T-helper 22 cell (primary cell): ENCODE results near the gene PLCXD1.
"Not testable (repeated sequence)": the region's sequence is repeated elsewhere in the genome, so short reads cannot be mapped to it uniquely, and the experiment has no call there.

ENCODE experiments used
- DNase-seq: peaks from one replicate; pipeline ENCODE4 v3.0.0-alpha.2; 2020; ENCODE audit warnings: low read depth

PLCXD1 gene

DNA sequence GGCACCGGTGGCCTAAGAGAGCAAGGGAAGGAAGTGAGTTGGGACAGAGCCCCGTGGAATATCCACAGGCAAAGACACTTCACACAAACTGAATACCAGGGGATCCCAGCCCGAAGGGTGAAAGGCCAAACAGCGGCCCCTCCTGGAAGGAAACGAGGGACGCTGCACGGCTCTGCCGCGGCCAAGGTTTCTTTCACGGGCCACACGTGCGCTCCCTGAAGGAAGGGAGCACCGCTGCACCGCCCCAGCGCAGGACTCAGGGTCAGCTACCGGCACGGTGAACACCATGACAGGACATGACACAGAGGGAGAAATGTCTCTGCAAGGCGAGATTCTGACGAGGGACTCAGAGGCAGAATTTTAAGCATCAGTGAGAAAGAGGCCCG lies 69.0 kb downstream of the PLCXD1 start:
- no peak for DNase-seq

DNA sequence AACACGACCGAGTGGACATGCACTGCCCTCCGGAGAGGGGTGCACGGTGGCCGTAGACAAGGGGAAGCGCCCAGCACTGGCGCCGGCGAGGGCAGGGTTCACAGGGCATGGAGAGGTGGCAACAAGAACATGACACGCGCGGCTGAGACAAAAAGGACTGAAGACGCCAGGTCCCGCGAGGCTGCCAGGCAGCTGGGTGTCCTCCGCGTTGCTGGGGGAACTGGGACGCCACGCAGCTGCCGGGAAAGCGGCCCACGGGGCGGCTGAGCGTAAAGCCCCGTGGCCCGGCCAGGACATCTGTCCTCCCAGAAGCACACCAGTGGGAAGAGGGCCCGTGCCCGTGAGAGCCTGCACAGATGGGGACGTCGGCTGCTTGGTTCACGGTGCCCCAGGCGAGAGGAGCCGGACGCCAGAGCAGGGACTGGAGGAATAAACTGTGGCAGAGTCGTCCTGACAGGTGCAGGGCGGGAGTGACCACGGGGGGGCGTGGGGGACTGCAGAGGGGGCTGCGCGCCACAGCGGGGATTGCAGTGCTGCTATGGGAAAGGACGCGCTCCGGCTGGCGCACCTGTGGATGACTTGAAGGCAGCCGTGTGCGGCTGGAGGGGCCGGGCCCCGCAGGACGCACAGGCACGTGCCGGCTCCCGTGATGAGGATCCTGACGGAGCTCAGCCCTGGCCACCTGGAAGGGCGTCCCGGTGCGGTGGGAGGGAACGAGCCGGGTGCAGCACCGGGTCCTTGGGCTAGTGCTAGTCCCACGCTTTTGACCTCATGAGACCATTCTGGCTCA lies 69.5 kb downstream of the PLCXD1 start:
- no peak for DNase-seq

- not testable (repeated sequence) for DNase-seq
Observed at GRCh38 chrX:351324-351641, 70.1 kb downstream of the PLCXD1 start.

DNA sequence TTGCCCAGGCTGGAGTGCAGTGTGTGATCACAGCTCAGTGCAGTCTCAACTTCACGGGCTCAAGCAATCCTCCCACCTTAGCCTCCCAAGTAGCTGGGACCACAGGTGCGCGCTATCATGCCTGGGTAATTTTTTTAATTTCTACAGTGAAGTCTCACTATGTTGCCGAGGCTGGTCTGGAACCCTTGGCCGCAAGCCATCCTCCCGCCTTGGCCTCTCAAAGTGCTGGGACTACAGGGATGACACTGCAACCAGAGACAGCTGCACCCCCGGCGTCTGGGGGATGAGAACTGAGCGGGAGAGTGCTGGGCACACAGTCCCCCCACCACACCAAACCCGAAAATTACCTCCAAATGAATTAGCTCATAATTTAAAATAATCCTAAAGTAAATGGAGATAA lies 70.6 kb downstream of the PLCXD1 start:
- no peak for DNase-seq

DNA sequence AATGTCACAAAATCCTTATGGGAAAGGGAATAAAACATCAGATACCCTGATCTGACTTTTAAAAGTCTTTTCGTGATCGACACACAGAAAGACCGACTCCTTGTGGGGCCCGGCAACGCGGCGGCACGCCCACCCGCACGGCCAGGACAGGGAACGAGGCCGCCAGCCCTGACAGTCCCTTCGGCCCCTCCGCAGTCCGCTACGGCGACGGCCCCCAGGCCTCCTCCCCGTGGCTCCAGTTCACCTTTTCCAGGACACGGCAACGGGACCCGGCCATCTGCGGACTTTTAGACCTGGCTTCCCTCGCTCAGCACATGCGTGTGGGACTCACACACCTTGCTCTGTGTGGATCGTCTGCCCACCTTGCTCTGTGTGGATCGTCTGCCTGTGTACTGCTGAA lies 71.0 kb downstream of the PLCXD1 start:
- no peak for DNase-seq

GRCh38 chrX:352582-353314 lies 71.6 kb downstream of the PLCXD1 start:
- no peak for DNase-seq
